IMR-90 (cell line): ENCODE results near the gene PGBD5. TPM values are rescaled to one million over a fixed set of nuclear protein-coding genes. Genes with fewer than 3 reads are reported as not detected.

Source experiments
- ATAC-seq: fragments of 200-7000 bp; cut with Tn5 transposase; 2 replicates; pipeline ENCODE4 v1.9.1; 2020; ENCODE audit warnings: low read depth, mild to moderate bottlenecking, moderate library complexity
- BruUV-seq: library from RNA; stranded (reverse); fragments of 400-500 nt; replicated peaks from 2 replicates; lab custom pipeline; 2021; lab: Mats Ljungman, UMichigan
- CTCF ChIA-PET: fragments of 300-600 bp; formaldehyde crosslinking; extraction: SDS; loops from one replicate; lab custom pipeline; 2021; ENCODE audit warnings: antibody characterized with exemption; lab: Yijun Ruan, JAX
- POLR2A ChIA-PET: fragments of 300-600 bp; sonication (Branson Sonifier 250); formaldehyde crosslinking; loops from one replicate; lab custom pipeline; 2022; ENCODE audit warnings: antibody characterized with exemption; ENCODE audit not compliant: unreplicated experiment; lab: Charles Lee
- DNase-seq: peaks from one replicate; pipeline ENCODE4 v3.0.0; 2013
- H2AFZ ChIP-seq: replicated peaks from 2 replicates; pipeline ENCODE3; 2013; ENCODE audit warnings: low read length, mild to moderate bottlenecking; ENCODE audit not compliant: poor library complexity
- H2AK5ac ChIP-seq: 2 replicates; pipeline ENCODE4 v1.6.1; 2013; ENCODE audit warnings: low read depth, low read length, inconsistent platforms
- H2AK9ac ChIP-seq: replicated peaks from 2 replicates; pipeline ENCODE3; 2013; ENCODE audit warnings: mild to moderate bottlenecking, low read depth, low read length, moderate library complexity; ENCODE audit not compliant: poor library complexity
- H2BK120ac ChIP-seq: 2 replicates; pipeline ENCODE4 v1.6.1; 2013; ENCODE audit warnings: low read depth, low read length, inconsistent platforms
- H2BK15ac ChIP-seq: 3 replicates; pipeline ENCODE4 v1.6.1; 2013; ENCODE audit warnings: low read depth, low read length, inconsistent platforms
- H2BK20ac ChIP-seq: 2 replicates; pipeline ENCODE4 v1.6.1; 2013; ENCODE audit warnings: low read depth, mild to moderate bottlenecking, inconsistent platforms, low read length, moderate library complexity
- H2BK5ac ChIP-seq: 2 replicates; pipeline ENCODE4 v1.6.1; 2013; ENCODE audit warnings: mild to moderate bottlenecking, low read depth, low read length, inconsistent platforms; ENCODE audit not compliant: poor library complexity, severe bottlenecking
- H3K14ac ChIP-seq: replicated peaks from 2 replicates; pipeline ENCODE4 v1.6.1; 2013; ENCODE audit warnings: low read depth, low read length, inconsistent platforms
- H3K18ac ChIP-seq: 2 replicates; pipeline ENCODE4 v1.6.1; 2013; ENCODE audit warnings: low read depth, low read length, control low read depth
- H3K23ac ChIP-seq: 2 replicates; pipeline ENCODE4 v1.6.1; 2013; ENCODE audit warnings: low read depth, low read length, inconsistent platforms
- H3K27ac ChIP-seq: 2 replicates; pipeline ENCODE4 v1.5.1; 2013; ENCODE audit warnings: mild to moderate bottlenecking, control low read depth, low read length; ENCODE audit not compliant: insufficient read depth
- H3K27me3 ChIP-seq: 2 replicates; pipeline ENCODE4 v1.6.1; 2013; ENCODE audit warnings: low read length; ENCODE audit not compliant: control insufficient read depth, insufficient read depth
- H3K36me3 ChIP-seq: 2 replicates; pipeline ENCODE4 v1.6.1; 2013; ENCODE audit warnings: low read length, mixed read lengths; ENCODE audit not compliant: control insufficient read depth, insufficient read depth
- H3K4ac ChIP-seq: 2 replicates; pipeline ENCODE4 v1.6.1; 2013; ENCODE audit warnings: low read depth, low read length, inconsistent platforms
- H3K4me1 ChIP-seq: 2 replicates; pipeline ENCODE4 v1.6.1; 2013; ENCODE audit warnings: low read length, mixed read lengths; ENCODE audit not compliant: control insufficient read depth, insufficient read depth
- H3K4me2 ChIP-seq: 2 replicates; pipeline ENCODE4 v1.6.1; 2013; ENCODE audit warnings: low read depth, mild to moderate bottlenecking, control low read depth, low read length, moderate library complexity
- H3K4me3 ChIP-seq: 2 replicates; pipeline ENCODE4 v1.5.1; 2013; ENCODE audit warnings: low read depth, mild to moderate bottlenecking, control low read depth, low read length, moderate library complexity; ENCODE audit not compliant: insufficient read depth
- H3K56ac ChIP-seq: 2 replicates; pipeline ENCODE4 v1.6.1; 2013; ENCODE audit warnings: low read length, inconsistent platforms; ENCODE audit not compliant: insufficient read depth; ENCODE audit errors: extremely low read depth
- H3K79me1 ChIP-seq, 2 experiments: 2 replicates each; pipeline ENCODE4 v1.6.1; 2013; ENCODE audit warnings: low read length in 2 of 2, inconsistent platforms in 1 of 2, low read depth in 1 of 2
- H3K9ac ChIP-seq: 2 replicates; pipeline ENCODE4 v1.6.1; 2013; ENCODE audit warnings: low read depth, low read length, control low read depth
- H3K9me1 ChIP-seq: 2 replicates; pipeline ENCODE4 v1.6.1; 2013; ENCODE audit warnings: low read length, inconsistent platforms; ENCODE audit not compliant: insufficient read depth
- H3K9me3 ChIP-seq: 2 replicates; pipeline ENCODE4 v1.6.1; 2013; ENCODE audit warnings: low read length; ENCODE audit not compliant: control insufficient read depth, insufficient read depth
- H4K20me1 ChIP-seq: 2 replicates; pipeline ENCODE4 v1.6.1; 2013; ENCODE audit warnings: low read length, inconsistent platforms; ENCODE audit not compliant: insufficient read depth
- H4K5ac ChIP-seq: 2 replicates; pipeline ENCODE4 v1.6.1; 2013; ENCODE audit warnings: mild to moderate bottlenecking, low read depth, low read length, control low read depth
- H4K8ac ChIP-seq, 2 experiments: 2 replicates each; pipeline ENCODE4 v1.6.1; 2013; ENCODE audit warnings: low read depth in 2 of 2, low read length in 2 of 2, control low read depth in 1 of 2, inconsistent platforms in 1 of 2
- H4K91ac ChIP-seq: 2 replicates; pipeline ENCODE4 v1.6.1; 2013; ENCODE audit warnings: low read depth, low read length, inconsistent platforms; ENCODE audit not compliant: insufficient read depth
- CHD1 ChIP-seq: IDR thresholded peaks from 2 replicates; pipeline ENCODE4 v1.6.1; 2012; ENCODE audit warnings: low read depth, low read length, improper control_type of control experiment
- FOS ChIP-seq: fragments of 150-350 bp; IDR thresholded peaks from 2 replicates; pipeline ENCODE4 v1.6.1; 2016; ENCODE audit warnings: low read depth, low read length
- NFE2L2 ChIP-seq: fragments of 150-350 bp; IDR thresholded peaks from 2 replicates; pipeline ENCODE4 v1.6.1; 2016; ENCODE audit warnings: low read depth, mild to moderate bottlenecking, low read length
- POLR2A ChIP-seq: IDR thresholded peaks from 2 replicates; pipeline ENCODE4 v1.6.1; 2012; ENCODE audit warnings: mild to moderate bottlenecking, low read depth, low read length
- RAD21 ChIP-seq: IDR thresholded peaks from 2 replicates; pipeline ENCODE4 v1.6.1; 2012; ENCODE audit warnings: low read length, improper control_type of control experiment
- RCOR1 ChIP-seq: IDR thresholded peaks from 2 replicates; pipeline ENCODE4 v1.6.1; 2012; ENCODE audit warnings: mild to moderate bottlenecking, low read length, improper control_type of control experiment; ENCODE audit not compliant: insufficient replicate concordance
- WGBS, 2 experiments: methylation state at CpG; one replicate each; pipeline versions ENCODE4 v1.1.5 to v1.1.7; 2013; ENCODE audit warnings: missing lambda C conversion rate in 2 of 2; ENCODE audit not compliant: insufficient read length in 1 of 2; ENCODE audit errors: extremely low coverage in 2 of 2; 5-methylcytosine and 5-hydroxymethylcytosine counted together
- dilution Hi-C: fragments of 300-500 bp; cut with HindIII; formaldehyde crosslinking; loops from one replicate; pipeline ENCODE4 v1.14.3; 2018; ENCODE audit warnings: low sequenced_read_pairs; ENCODE audit not compliant: unreplicated experiment
- in situ Hi-C: fragments of 300-500 bp; cut with MboI; formaldehyde crosslinking; loops from 3 replicates; pipeline ENCODE4 v1.14.3; 2019; ENCODE audit warnings: low sequenced_read_pairs, inconsistent platforms, mixed read lengths
- intact Hi-C: fragments of 100-400 bp; cut with micrococcal nuclease; formaldehyde crosslinking; loops from 2 replicates; pipeline ENCODE4 v1.10.0; 2022
- polyA plus RNA-seq, 3 experiments: library from polyadenylated mRNA; depleted of rRNA; stranded (reverse); fragments of >200 nt; gene quantifications; 2 replicates each; pipeline ENCODE4 v1.2.3, GENCODE V29; 2012; ENCODE audit warnings: low replicate concordance in 1 of 3
- total RNA-seq: library from RNA; depleted of rRNA; stranded (reverse); fragments of >200 nt; gene quantifications from 2 replicates; pipeline ENCODE4 v1.2.3, GENCODE V29; 2012
- TF ChIP-seq, protein P1 (sequence below): conservative IDR thresholded peaks from 2 replicates; pipeline ENCODE4 v1.5.1; 2012; ENCODE audit warnings: mild to moderate bottlenecking, low read depth, low read length, improper control_type of control experiment

PGBD5 gene
- total and polyA plus RNA-seq, 2 of the 4 experiments (the other 2 are of a cell fraction): 0.18 to 0.36 TPM

- H2BK20ac ChIP-seq: no peak overlapping the region
- H3K9ac ChIP-seq: no peak overlapping the region
- ATAC-seq (no peak), DNase-seq (no peak)
- no TSS peak for BruUV-seq
- no peak overlapping the region for H2AK9ac ChIP-seq
- TF ChIP-seq RAD21: no peak
- TF ChIP-seq, protein P1, sequence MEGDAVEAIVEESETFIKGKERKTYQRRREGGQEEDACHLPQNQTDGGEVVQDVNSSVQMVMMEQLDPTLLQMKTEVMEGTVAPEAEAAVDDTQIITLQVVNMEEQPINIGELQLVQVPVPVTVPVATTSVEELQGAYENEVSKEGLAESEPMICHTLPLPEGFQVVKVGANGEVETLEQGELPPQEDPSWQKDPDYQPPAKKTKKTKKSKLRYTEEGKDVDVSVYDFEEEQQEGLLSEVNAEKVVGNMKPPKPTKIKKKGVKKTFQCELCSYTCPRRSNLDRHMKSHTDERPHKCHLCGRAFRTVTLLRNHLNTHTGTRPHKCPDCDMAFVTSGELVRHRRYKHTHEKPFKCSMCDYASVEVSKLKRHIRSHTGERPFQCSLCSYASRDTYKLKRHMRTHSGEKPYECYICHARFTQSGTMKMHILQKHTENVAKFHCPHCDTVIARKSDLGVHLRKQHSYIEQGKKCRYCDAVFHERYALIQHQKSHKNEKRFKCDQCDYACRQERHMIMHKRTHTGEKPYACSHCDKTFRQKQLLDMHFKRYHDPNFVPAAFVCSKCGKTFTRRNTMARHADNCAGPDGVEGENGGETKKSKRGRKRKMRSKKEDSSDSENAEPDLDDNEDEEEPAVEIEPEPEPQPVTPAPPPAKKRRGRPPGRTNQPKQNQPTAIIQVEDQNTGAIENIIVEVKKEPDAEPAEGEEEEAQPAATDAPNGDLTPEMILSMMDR: no peak
- TF ChIP-seq CHD1: no peak
- no peak for TF ChIP-seq NFE2L2
- no peak for TF ChIP-seq FOS
- no peak for TF ChIP-seq RCOR1
- TF ChIP-seq POLR2A: no peak
- dilution Hi-C loops: no loop called here
- H3K4me2 ChIP-seq: no peak overlapping the region
- no peak overlapping the region for H2AFZ ChIP-seq
- H4K8ac ChIP-seq: no peak overlapping the region
- no peak overlapping the region for H4K5ac ChIP-seq
- ChIA-PET CTCF (no interaction called here), POLR2A (no interaction called here)
- H3K79me1 ChIP-seq: no peaks in the 10 kb centered on the region
- no peak overlapping the region for H3K27ac ChIP-seq
- H4K91ac ChIP-seq: no peak overlapping the region
- no peak overlapping the region for H3K4me3 ChIP-seq
- in situ Hi-C loops: no loop called here
- H3K14ac ChIP-seq: no peak overlapping the region
- H3K4me1 ChIP-seq: no peaks in the 10 kb centered on the region
- no peaks in the 10 kb centered on the region for H3K36me3 ChIP-seq
- H3K18ac ChIP-seq: no peak overlapping the region
- no peaks in the 10 kb centered on the region for H3K9me1 ChIP-seq
- H3K4ac ChIP-seq: no peak overlapping the region
- H2BK5ac ChIP-seq: no peak overlapping the region
- no peak overlapping the region for H3K56ac ChIP-seq
- no peaks in the 10 kb centered on the region for H4K20me1 ChIP-seq
- H2AK5ac ChIP-seq: no peak overlapping the region
- H2BK120ac ChIP-seq: no peak overlapping the region
- H3K27me3 ChIP-seq: no peaks in the 10 kb centered on the region
- H3K9me3 ChIP-seq: 0 out of 2 replicates have a peak, but pooled peaks cover 3% of the 10 kb centered on the region
- intact Hi-C loops: no loop called here
- no peak overlapping the region for H3K23ac ChIP-seq
- no peak overlapping the region for H2BK15ac ChIP-seq
- 0% methylated on average over 1 of the region's 10 CpGs; no CpG with 5 or more reads in 1 of the 2 experiments for WGBS, 2 experiments
Measured at GRCh38 chr1:230441183-230442029, 15.3 kb upstream of the PGBD5 start.
